H9 (cell line): Measurements from ENCODE around the gene DIAPH2. TPM values are rescaled to one million over a fixed set of nuclear protein-coding genes. Genes with fewer than 3 reads are reported as not detected.

Experiments used
- DNase-seq: peaks from one replicate; pipeline ENCODE4 v3.0.0-alpha.2; 2017
- H2AFZ ChIP-seq: one replicate; pipeline ENCODE4 v1.6.1; 2013; ENCODE audit warnings: mild to moderate bottlenecking, low read length, control low read depth, moderate library complexity
- H2AK5ac ChIP-seq: 2 replicates; pipeline ENCODE4 v1.6.1; 2013; ENCODE audit warnings: low read length, control low read depth, mixed read lengths; ENCODE audit not compliant: insufficient read length
- H2BK120ac ChIP-seq: one replicate; pipeline ENCODE4 v1.6.1; 2013; ENCODE audit warnings: low read depth, mild to moderate bottlenecking, low read length, control low read depth, inconsistent platforms; ENCODE audit not compliant: poor library complexity, severe bottlenecking
- H2BK12ac ChIP-seq: 2 replicates; pipeline ENCODE4 v1.6.1; 2013; ENCODE audit warnings: low read length, control low read depth, mixed read lengths, low read depth; ENCODE audit not compliant: insufficient read length
- H2BK15ac ChIP-seq: 2 replicates; pipeline ENCODE4 v1.6.1; 2013; ENCODE audit warnings: low read depth, low read length, control low read depth
- H2BK20ac ChIP-seq: one replicate; pipeline ENCODE4 v1.6.1; 2013; ENCODE audit warnings: low read depth, mild to moderate bottlenecking, low read length, control low read depth, inconsistent platforms; ENCODE audit not compliant: poor library complexity, severe bottlenecking
- H2BK5ac ChIP-seq: 2 replicates; pipeline ENCODE4 v1.6.1; 2013; ENCODE audit warnings: low read length, control low read depth, mixed read lengths; ENCODE audit not compliant: insufficient read length
- H3K14ac ChIP-seq: 2 replicates; pipeline ENCODE4 v1.6.1; 2013; ENCODE audit warnings: low read length, control low read depth; ENCODE audit not compliant: insufficient read depth
- H3K18ac ChIP-seq: 2 replicates; pipeline ENCODE4 v1.6.1; 2013; ENCODE audit warnings: low read depth, mild to moderate bottlenecking, mixed read lengths, low read length, control low read depth; ENCODE audit not compliant: insufficient read length
- H3K23ac ChIP-seq: 2 replicates; pipeline ENCODE4 v1.6.1; 2013; ENCODE audit warnings: low read length, control low read depth, mixed read lengths, low read depth; ENCODE audit not compliant: insufficient read length
- H3K23me2 ChIP-seq: 2 replicates; pipeline ENCODE4 v1.6.1; 2013; ENCODE audit warnings: low read depth, mild to moderate bottlenecking, mixed read lengths, low read length, control low read depth; ENCODE audit not compliant: insufficient read length, poor library complexity, severe bottlenecking
- H3K27ac ChIP-seq: 2 replicates; pipeline ENCODE4 v1.5.1; 2013; ENCODE audit warnings: low read length, control low read depth, mixed read lengths, low read depth; ENCODE audit not compliant: insufficient read length
- H3K27me3 ChIP-seq: 2 replicates; pipeline ENCODE4 v1.6.1; 2013; ENCODE audit warnings: low read length, control low read depth, inconsistent platforms; ENCODE audit not compliant: insufficient read depth
- H3K4ac ChIP-seq: 2 replicates; pipeline ENCODE4 v1.6.1; 2013; ENCODE audit warnings: low read depth, mild to moderate bottlenecking, control low read depth, inconsistent platforms, low read length, moderate library complexity
- H3K4me1 ChIP-seq: 2 replicates; pipeline ENCODE4 v1.6.1; 2013; ENCODE audit warnings: low read length, control low read depth, inconsistent platforms; ENCODE audit not compliant: insufficient read depth
- H3K4me2 ChIP-seq: 2 replicates; pipeline ENCODE4 v1.6.1; 2013; ENCODE audit warnings: low read length, control low read depth, mixed read lengths; ENCODE audit not compliant: insufficient read length, insufficient read depth
- H3K56ac ChIP-seq: 2 replicates; pipeline ENCODE4 v1.6.1; 2013; ENCODE audit warnings: low read depth, mild to moderate bottlenecking, mixed read lengths, low read length, control low read depth; ENCODE audit not compliant: insufficient read length
- H3K79me1 ChIP-seq: 2 replicates; pipeline ENCODE4 v1.6.1; 2013; ENCODE audit warnings: low read depth, mild to moderate bottlenecking, moderate library complexity, low read length, control low read depth, inconsistent platforms; ENCODE audit not compliant: insufficient read depth, poor library complexity, severe bottlenecking
- H3K79me2 ChIP-seq: 2 replicates; pipeline ENCODE4 v1.6.1; 2013; ENCODE audit warnings: low read length, control low read depth, inconsistent platforms; ENCODE audit not compliant: insufficient read depth
- H3K9ac ChIP-seq: 2 replicates; pipeline ENCODE4 v1.6.1; 2013; ENCODE audit warnings: low read length, control low read depth, mixed read lengths; ENCODE audit not compliant: insufficient read length; ENCODE audit errors: extremely low read depth
- H3K9me3 ChIP-seq: one replicate; pipeline ENCODE4 v1.6.1; 2013; ENCODE audit warnings: low read depth, low read length, inconsistent platforms; ENCODE audit not compliant: control insufficient read depth
- H3T11ph ChIP-seq: one replicate; pipeline ENCODE4 v1.6.1; 2013; ENCODE audit warnings: mild to moderate bottlenecking, low read length, control low read depth, inconsistent platforms
- H4K20me1 ChIP-seq: one replicate; pipeline ENCODE4 v1.6.1; 2013; ENCODE audit not compliant: control insufficient read depth, insufficient read length, insufficient read depth
- H4K5ac ChIP-seq: 2 replicates; pipeline ENCODE4 v1.6.1; 2013; ENCODE audit warnings: low read depth, mild to moderate bottlenecking, mixed read lengths, low read length, control low read depth; ENCODE audit not compliant: insufficient read length
- H4K8ac ChIP-seq: replicated peaks from 2 replicates; pipeline ENCODE4 v1.6.1; 2013; ENCODE audit warnings: low read length, control low read depth, mixed read lengths, low read depth; ENCODE audit not compliant: insufficient read length
- H4K91ac ChIP-seq: 2 replicates; pipeline ENCODE4 v1.6.1; 2013; ENCODE audit warnings: low read depth, mild to moderate bottlenecking, moderate library complexity, mixed read lengths, low read length, control low read depth; ENCODE audit not compliant: insufficient read length
- H3K27ac Mint-ChIP-seq, 3 experiments: 2 replicates in 2 of 3; 3 replicates in 1 of 3; pipeline ENCODE4 v1.8.0; 2020 to 2021; ENCODE audit warnings: mixed read lengths in 3 of 3, mild to moderate bottlenecking in 1 of 3, moderate library complexity in 1 of 3
- H3K27me3 Mint-ChIP-seq: 2 replicates; pipeline ENCODE4 v1.8.0; 2021; ENCODE audit warnings: low read depth, mild to moderate bottlenecking, moderate library complexity, mixed read lengths
- H3K36me3 Mint-ChIP-seq, 3 experiments: 2 replicates in 2 of 3; 3 replicates in 1 of 3; pipeline ENCODE4 v1.8.0; 2020 to 2021; ENCODE audit warnings: low read depth in 3 of 3, mixed read lengths in 3 of 3; ENCODE audit not compliant: insufficient read depth in 1 of 3
- H3K4me1 Mint-ChIP-seq, 2 experiments: 2 replicates each; pipeline ENCODE4 v1.8.0; 2020; ENCODE audit warnings: mixed read lengths in 2 of 2
- H3K4me3 Mint-ChIP-seq, 2 experiments: 2 replicates in 1 of 2; 3 replicates in 1 of 2; pipeline ENCODE4 v1.8.0; 2020 to 2021; ENCODE audit warnings: mild to moderate bottlenecking in 2 of 2, mixed read lengths in 2 of 2, moderate library complexity in 1 of 2
- H3K9me3 Mint-ChIP-seq, 2 experiments: 2 replicates in 1 of 2; 3 replicates in 1 of 2; pipeline ENCODE4 v1.8.0; 2020; ENCODE audit warnings: mild to moderate bottlenecking in 2 of 2, mixed read lengths in 2 of 2, moderate library complexity in 1 of 2
- CTCF ChIP-seq: fragments of 200-600 bp; sonication (generic); conservative IDR thresholded peaks from 3 replicates; pipeline ENCODE4 v1.8.0; 2021; ENCODE audit warnings: antibody characterized with exemption, mild to moderate bottlenecking
- WGBS: extraction: QIAGEN DNeasy Blood & Tissue Kit; methylation state at CpG from one replicate; pipeline ENCODE4 v1.1.7; 2013; ENCODE audit warnings: missing lambda C conversion rate, low lambda C conversion rate, mixed read lengths; ENCODE audit not compliant: insufficient read length; ENCODE audit errors: extremely low coverage; 5-methylcytosine and 5-hydroxymethylcytosine counted together
- total RNA-seq: library from RNA; stranded (reverse); gene quantifications from 2 replicates; pipeline ENCODE4 v1.2.1, GENCODE V29; 2021

Gene DIAPH2
- total RNA-seq, 1 experiment from 2014 or later = 45.4 TPM

DNA sequence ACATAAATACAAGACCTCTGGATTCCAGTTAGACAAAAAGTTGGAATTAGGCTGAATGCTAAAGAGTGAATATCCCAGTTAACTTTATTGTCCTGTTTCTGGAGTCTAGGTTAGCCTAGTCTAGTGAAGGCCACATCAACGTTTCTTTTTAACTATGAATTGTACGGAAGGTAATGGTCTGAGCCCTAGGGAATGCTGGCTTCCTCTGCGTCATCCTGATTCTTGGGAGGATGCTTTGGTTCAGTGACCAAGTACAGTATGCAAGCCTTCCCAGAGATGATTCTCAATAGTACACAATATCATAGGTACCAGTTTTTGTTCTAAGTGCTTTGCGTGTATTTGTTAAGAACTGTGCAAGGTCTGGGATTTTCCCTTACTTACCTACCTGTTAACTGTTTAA, 11.8 kb downstream of the DIAPH2 start:
- no peaks in the 10 kb centered on the region for H3K23me2 ChIP-seq
- Mint-ChIP-seq H3K4me3 (no peak overlapping the region), H3K4me1 (peaks cover 21 to 43% of the 10 kb centered on the region in 2 experiments), H3K27me3 (no peaks in the 10 kb centered on the region; the same call in none of the 2 replicates), H3K27ac (no peak overlapping the region), H3K9me3 (no peaks in the 10 kb centered on the region), H3K36me3 (peaks cover 0 to 9% (median 5%) of the 10 kb centered on the region in 3 experiments; a peak in 2 of 7 replicates)
- no peaks in the 10 kb centered on the region for H3K27me3 ChIP-seq
- H3K4me1 ChIP-seq = no peaks in the 10 kb centered on the region
- no peak overlapping the region for H3K18ac ChIP-seq
- H4K20me1 ChIP-seq = no peaks in the 10 kb centered on the region
- no peak overlapping the region for H2AFZ ChIP-seq
- no peaks in the 10 kb centered on the region for H3K79me2 ChIP-seq
- no peak overlapping the region for H4K5ac ChIP-seq
- H3K79me1 ChIP-seq = no peaks in the 10 kb centered on the region
- no peak overlapping the region for H2AK5ac ChIP-seq
- H3T11ph ChIP-seq = no peak overlapping the region
- no peak overlapping the region for H3K23ac ChIP-seq
- H2BK20ac ChIP-seq = no peak overlapping the region
- H2BK15ac ChIP-seq = no peak overlapping the region
- WGBS = no CpG with 5 or more reads among the region's 4 CpGs
- DNase-seq = no peak
- no peak overlapping the region for H3K4me2 ChIP-seq
- H3K4ac ChIP-seq = no peak overlapping the region
- H2BK120ac ChIP-seq = no peak overlapping the region
- H4K8ac ChIP-seq = no peak overlapping the region
- no peak overlapping the region for H4K91ac ChIP-seq
- H3K56ac ChIP-seq = no peak overlapping the region
- no peak for TF ChIP-seq CTCF
- no peak overlapping the region for H3K14ac ChIP-seq
- H3K9me3 ChIP-seq = no peaks in the 10 kb centered on the region
- no peak overlapping the region for H3K9ac ChIP-seq
- H2BK12ac ChIP-seq = no peak overlapping the region
- H3K27ac ChIP-seq = no peak overlapping the region
- H2BK5ac ChIP-seq = no peak overlapping the region
